ENCODE data around the gene PDE6G. TPM values are rescaled to one million over a fixed set of nuclear protein-coding genes. Genes with fewer than 3 reads are reported as not detected.

The PDE6G gene
- total and polyA plus RNA-seq, 2 of the 4 experiments (the other 2 are of a cell fraction) = 2.7 TPM; not detected in 1

DNA sequence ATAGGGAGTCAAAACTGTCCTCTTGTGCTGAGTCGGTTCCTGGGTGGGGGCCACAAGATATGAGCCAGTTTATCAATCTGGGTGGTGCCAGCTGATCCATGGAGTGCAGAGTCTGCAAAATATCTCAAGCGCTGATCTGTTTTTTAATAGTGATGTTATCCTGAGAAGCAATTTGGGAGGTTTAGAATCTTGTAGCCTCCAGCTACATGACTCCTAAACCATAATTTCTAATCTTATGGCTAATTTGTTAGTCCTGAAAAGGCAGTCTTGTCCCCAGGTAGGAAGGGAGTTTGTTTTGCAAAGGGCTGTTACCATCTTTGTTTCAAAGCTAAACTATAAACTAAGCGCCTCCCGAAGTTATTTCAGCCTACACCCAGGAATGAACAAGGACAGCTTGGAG lies 17.7 kb downstream of the PDE6G start:
- ChIA-PET POLR2A (ENCODE audit: unreplicated experiment) (no interaction called here), CTCF (no interaction called here)
- H3K4me3 ChIP-seq (ENCODE audit: insufficient read depth, low read depth, low read length) = no peak overlapping the region
- no peak overlapping the region for H3K56ac ChIP-seq (ENCODE audit: extremely low read depth, insufficient read depth, low read length)
- 40% methylated on average over 1 of the region's 4 CpGs; no CpG with 5 or more reads in 1 of the 2 experiments for WGBS, 2 experiments (ENCODE audit: extremely low coverage in 2 of 2, insufficient read length in 1 of 2)
- in situ Hi-C loops (cut with MboI; ENCODE audit: low sequenced_read_pairs) = no loop called here
- no peak overlapping the region for H3K14ac ChIP-seq (replicated peaks; ENCODE audit: low read depth, low read length)
- no peak overlapping the region for H2BK120ac ChIP-seq (ENCODE audit: low read depth, low read length)
- H4K20me1 ChIP-seq (ENCODE audit: insufficient read depth, low read length) = peaks cover 27% of the 10 kb centered on the region
- no peaks in the 10 kb centered on the region for H3K27me3 ChIP-seq (ENCODE audit: control insufficient read depth, insufficient read depth, low read length)
- DNase-seq (no peak), ATAC-seq (ENCODE audit: low read depth) (no peak)
- H3K9ac ChIP-seq (ENCODE audit: low read depth, low read length) = no peak overlapping the region
- H3K27ac ChIP-seq (ENCODE audit: insufficient read depth, low read length) = no peak overlapping the region
- no peak overlapping the region for H2AK5ac ChIP-seq (ENCODE audit: low read depth, low read length)
- H4K5ac ChIP-seq (ENCODE audit: low read depth, low read length) = no peak overlapping the region
- H4K8ac ChIP-seq (ENCODE audit: low read depth in 2 of 2, low read length in 2 of 2) = no peak overlapping the region
- no peak overlapping the region for H3K4ac ChIP-seq (ENCODE audit: low read depth, low read length)
- H3K4me2 ChIP-seq (ENCODE audit: low read depth, low read length) = no peak overlapping the region
- H3K79me1 ChIP-seq (ENCODE audit: low read depth in 1 of 2, low read length in 2 of 2) = peaks cover 5 to 24% of the 10 kb centered on the region in 2 experiments; a peak in 2 of 4 replicates
- H2BK5ac ChIP-seq (ENCODE audit: low read depth, low read length, poor library complexity, severe bottlenecking) = no peak overlapping the region
- H2AK9ac ChIP-seq (replicated peaks; ENCODE audit: low read depth, low read length, poor library complexity) = no peak overlapping the region
- no peak overlapping the region for H2BK20ac ChIP-seq (ENCODE audit: low read depth, low read length)
- no peaks in the 10 kb centered on the region for H3K9me3 ChIP-seq (ENCODE audit: control insufficient read depth, insufficient read depth, low read length)
- intact Hi-C loops (cut with micrococcal nuclease) = no loop called here
- no peak overlapping the region for H3K23ac ChIP-seq (ENCODE audit: low read depth, low read length)
- no peak overlapping the region for H3K18ac ChIP-seq (ENCODE audit: low read depth, low read length)
- TF ChIP-seq SMC3 (IDR thresholded peaks at IDR 0.05; ENCODE audit: low read depth, low read length) (no peak), MXI1 (IDR thresholded peaks at IDR 0.05; ENCODE audit: borderline replicate concordance, low read depth, low read length) (no peak), MAZ (IDR thresholded peaks at IDR 0.05; ENCODE audit: borderline replicate concordance, low read depth, low read length) (no peak), FOS (IDR thresholded peaks at IDR 0.05; ENCODE audit: low read depth, low read length) (no peak), RCOR1 (IDR thresholded peaks at IDR 0.05; ENCODE audit: insufficient replicate concordance, low read length) (no peak), RAD21 (IDR thresholded peaks at IDR 0.05; ENCODE audit: low read length) (no peak), BHLHE40 (IDR thresholded peaks at IDR 0.05; ENCODE audit: low read depth, low read length) (no peak), NFE2L2 (IDR thresholded peaks at IDR 0.05; ENCODE audit: low read depth, low read length) (no peak), RFX5 (IDR thresholded peaks at IDR 0.05; ENCODE audit: low read depth, low read length) (no peak), MAFK (IDR thresholded peaks at IDR 0.05; ENCODE audit: low read depth, low read length) (no peak)
- TF ChIP-seq, protein P1, sequence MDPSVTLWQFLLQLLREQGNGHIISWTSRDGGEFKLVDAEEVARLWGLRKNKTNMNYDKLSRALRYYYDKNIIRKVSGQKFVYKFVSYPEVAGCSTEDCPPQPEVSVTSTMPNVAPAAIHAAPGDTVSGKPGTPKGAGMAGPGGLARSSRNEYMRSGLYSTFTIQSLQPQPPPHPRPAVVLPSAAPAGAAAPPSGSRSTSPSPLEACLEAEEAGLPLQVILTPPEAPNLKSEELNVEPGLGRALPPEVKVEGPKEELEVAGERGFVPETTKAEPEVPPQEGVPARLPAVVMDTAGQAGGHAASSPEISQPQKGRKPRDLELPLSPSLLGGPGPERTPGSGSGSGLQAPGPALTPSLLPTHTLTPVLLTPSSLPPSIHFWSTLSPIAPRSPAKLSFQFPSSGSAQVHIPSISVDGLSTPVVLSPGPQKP (IDR thresholded peaks at IDR 0.05; ENCODE audit: borderline replicate concordance, low read depth, low read length) = no peak
- H3K36me3 ChIP-seq (ENCODE audit: control insufficient read depth, insufficient read depth, low read length) = no peaks in the 10 kb centered on the region
- H3K4me1 ChIP-seq (ENCODE audit: control insufficient read depth, insufficient read depth, low read length) = peaks cover 16% of the 10 kb centered on the region
- H4K91ac ChIP-seq (ENCODE audit: insufficient read depth, low read depth, low read length) = no peak overlapping the region
- dilution Hi-C loops (cut with HindIII; ENCODE audit: low sequenced_read_pairs, unreplicated experiment) = no loop called here
- peaks cover 17% of the 10 kb centered on the region for H3K9me1 ChIP-seq (ENCODE audit: insufficient read depth, low read length)
- H2BK15ac ChIP-seq (ENCODE audit: low read depth, low read length) = no peak overlapping the region
- H2AFZ ChIP-seq (replicated peaks; ENCODE audit: low read length, poor library complexity) = no peak overlapping the region
- no TSS peak for BruUV-seq (replicated peaks)
